HepG2 (cell line): ENCODE measurements around the gene CD248. TPM values are rescaled to one million over a fixed set of nuclear protein-coding genes. Genes with fewer than 3 reads are reported as not detected.

Experiments
- DPF2 ChIP-seq: sonication (generic); formaldehyde crosslinking; IDR thresholded peaks from 2 replicates; pipeline ENCODE4 v1.4.0; 2020; ENCODE audit warnings: mild to moderate bottlenecking, low read depth, missing genetic modification reagents, borderline replicate concordance
- ERF ChIP-seq: IDR thresholded peaks from 2 replicates; pipeline ENCODE4 v1.6.1; 2018; ENCODE audit warnings: missing biosample characterization, missing genetic modification reagents
- HCFC1 ChIP-seq: fragments of 150-350 bp; IDR thresholded peaks from 2 replicates; pipeline ENCODE4 v1.6.1; 2014; ENCODE audit warnings: low read depth, low read length
- KLF6 ChIP-seq: IDR thresholded peaks from 2 replicates; pipeline ENCODE4 v1.8.0; 2016; ENCODE audit warnings: missing biosample characterization, missing genetic modification reagents
- NFRKB ChIP-seq: fragments of 450-650 bp; IDR thresholded peaks from 2 replicates; pipeline ENCODE4 v1.6.1; 2017
- ZNF143 ChIP-seq: sonication (generic); formaldehyde crosslinking; IDR thresholded peaks from 2 replicates; pipeline ENCODE4 v1.4.0; 2020; ENCODE audit warnings: missing genetic modification reagents
- polyA plus RNA-seq, 8 experiments: library from polyadenylated mRNA; depleted of rRNA in 3 of 8; stranded (reverse) in 7 of 8; unstranded in 1 of 8; fragments of >200 nt; fragmentation: Illumina TruSeq in 4 of 8; extraction: Trizol in 4 of 8; gene quantifications; 2 replicates each; pipeline versions ENCODE4 v1.2.1 to v1.2.3, GENCODE V29; 2011 to 2016; ENCODE audit warnings: low read depth in 4 of 8, missing spikeins in 1 of 8, mixed read lengths in 1 of 8; ENCODE audit not compliant: insufficient read depth in 1 of 8
- total RNA-seq, 5 experiments: library from RNA; depleted of rRNA; stranded (reverse); fragments of >200 nt; fragmentation: Illumina TruSeq; extraction: Trizol; gene quantifications; 2 replicates each; pipeline ENCODE4 v1.2.3, GENCODE V29; 2016; ENCODE audit warnings: low read depth in 1 of 5
- TF ChIP-seq, protein P1 (sequence below): sonication (generic); formaldehyde crosslinking; conservative IDR thresholded peaks from 2 replicates; pipeline ENCODE4 v1.8.0; 2022; ENCODE audit warnings: low read depth, missing genetic modification reagents
- TF ChIP-seq, protein P2 (sequence below): sonication (generic); formaldehyde crosslinking; IDR thresholded peaks from 2 replicates; pipeline ENCODE4 v1.5.0; 2020; ENCODE audit warnings: missing genetic modification reagents
- TF ChIP-seq, protein P3 (sequence below): sonication (generic); formaldehyde crosslinking; conservative IDR thresholded peaks from 2 replicates; pipeline ENCODE4 v1.8.0; 2022; ENCODE audit warnings: missing genetic modification reagents

CD248 gene
- total and polyA plus RNA-seq, 2 of the 13 experiments (the other 11 are each of a cell fraction or from before 2014, with no cell fraction given), result 0.25 to 0.35 TPM

DNA sequence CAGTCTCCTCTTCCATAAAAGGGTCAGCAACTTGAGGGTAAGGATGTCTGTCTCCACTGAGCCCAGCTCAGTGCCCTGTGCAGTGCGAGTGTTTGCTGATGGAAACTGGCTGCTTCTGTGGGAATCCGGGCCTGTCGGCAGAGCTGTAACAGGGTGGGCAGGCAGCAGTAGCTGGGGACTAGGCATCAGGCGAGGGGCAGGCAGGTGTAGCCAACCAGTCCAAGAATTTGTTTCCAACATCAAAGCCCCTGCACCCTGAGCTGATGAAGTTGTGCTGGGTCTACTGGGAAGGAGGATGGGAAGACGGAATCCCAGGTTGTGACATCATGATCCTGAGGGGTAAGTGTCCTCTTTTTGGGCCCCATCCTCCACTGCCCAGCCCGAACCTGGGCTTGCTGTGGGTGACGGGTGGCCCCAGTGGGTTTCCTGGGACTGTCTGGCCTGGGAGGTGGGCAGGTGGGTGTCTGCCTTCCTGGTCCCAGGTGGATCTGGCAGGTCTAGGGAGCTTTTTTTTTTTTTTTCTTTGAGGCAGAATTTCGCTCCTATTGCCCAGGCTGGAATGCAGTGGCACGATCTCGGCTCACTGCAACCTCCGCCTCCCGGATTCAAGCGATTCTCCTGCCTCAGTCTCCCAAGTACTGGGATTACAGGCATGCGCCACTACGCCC lies 43.7 kb upstream of the CD248 start (continued):
- TF ChIP-seq, protein P1, sequence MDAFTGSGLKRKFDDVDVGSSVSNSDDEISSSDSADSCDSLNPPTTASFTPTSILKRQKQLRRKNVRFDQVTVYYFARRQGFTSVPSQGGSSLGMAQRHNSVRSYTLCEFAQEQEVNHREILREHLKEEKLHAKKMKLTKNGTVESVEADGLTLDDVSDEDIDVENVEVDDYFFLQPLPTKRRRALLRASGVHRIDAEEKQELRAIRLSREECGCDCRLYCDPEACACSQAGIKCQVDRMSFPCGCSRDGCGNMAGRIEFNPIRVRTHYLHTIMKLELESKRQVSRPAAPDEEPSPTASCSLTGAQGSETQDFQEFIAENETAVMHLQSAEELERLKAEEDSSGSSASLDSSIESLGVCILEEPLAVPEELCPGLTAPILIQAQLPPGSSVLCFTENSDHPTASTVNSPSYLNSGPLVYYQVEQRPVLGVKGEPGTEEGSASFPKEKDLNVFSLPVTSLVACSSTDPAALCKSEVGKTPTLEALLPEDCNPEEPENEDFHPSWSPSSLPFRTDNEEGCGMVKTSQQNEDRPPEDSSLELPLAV, result no peak
- TF ChIP-seq DPF2 (CRISPR knock-in tag) (no peak), KLF6 (CRISPR knock-in tag) (no peak), NFRKB (no peak), ERF (CRISPR knock-in tag) (no peak), ZNF143 (CRISPR knock-in tag) (no peak), HCFC1 (no peak)
- TF ChIP-seq, protein P2, sequence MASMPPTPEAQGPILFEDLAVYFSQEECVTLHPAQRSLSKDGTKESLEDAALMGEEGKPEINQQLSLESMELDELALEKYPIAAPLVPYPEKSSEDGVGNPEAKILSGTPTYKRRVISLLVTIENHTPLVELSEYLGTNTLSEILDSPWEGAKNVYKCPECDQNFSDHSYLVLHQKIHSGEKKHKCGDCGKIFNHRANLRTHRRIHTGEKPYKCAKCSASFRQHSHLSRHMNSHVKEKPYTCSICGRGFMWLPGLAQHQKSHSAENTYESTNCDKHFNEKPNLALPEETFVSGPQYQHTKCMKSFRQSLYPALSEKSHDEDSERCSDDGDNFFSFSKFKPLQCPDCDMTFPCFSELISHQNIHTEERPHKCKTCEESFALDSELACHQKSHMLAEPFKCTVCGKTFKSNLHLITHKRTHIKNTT (CRISPR knock-in tag), result no peak
- TF ChIP-seq, protein P3, sequence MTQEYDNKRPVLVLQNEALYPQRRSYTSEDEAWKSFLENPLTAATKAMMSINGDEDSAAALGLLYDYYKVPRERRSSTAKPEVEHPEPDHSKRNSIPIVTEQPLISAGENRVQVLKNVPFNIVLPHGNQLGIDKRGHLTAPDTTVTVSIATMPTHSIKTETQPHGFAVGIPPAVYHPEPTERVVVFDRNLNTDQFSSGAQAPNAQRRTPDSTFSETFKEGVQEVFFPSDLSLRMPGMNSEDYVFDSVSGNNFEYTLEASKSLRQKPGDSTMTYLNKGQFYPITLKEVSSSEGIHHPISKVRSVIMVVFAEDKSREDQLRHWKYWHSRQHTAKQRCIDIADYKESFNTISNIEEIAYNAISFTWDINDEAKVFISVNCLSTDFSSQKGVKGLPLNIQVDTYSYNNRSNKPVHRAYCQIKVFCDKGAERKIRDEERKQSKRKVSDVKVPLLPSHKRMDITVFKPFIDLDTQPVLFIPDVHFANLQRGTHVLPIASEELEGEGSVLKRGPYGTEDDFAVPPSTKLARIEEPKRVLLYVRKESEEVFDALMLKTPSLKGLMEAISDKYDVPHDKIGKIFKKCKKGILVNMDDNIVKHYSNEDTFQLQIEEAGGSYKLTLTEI (CRISPR knock-in tag), result no peak
